Measurements from ENCODE around the gene KLF2. TPM values are rescaled to one million over a fixed set of nuclear protein-coding genes. Genes with fewer than 3 reads are reported as not detected.
"Not testable (repeated sequence)": the region's sequence is repeated elsewhere in the genome, so short reads cannot be mapped to it uniquely, and the experiment has no call there.

Gene KLF2
- total RNA-seq, 1 donor from 2014 or later = 8.5 TPM

DNA sequence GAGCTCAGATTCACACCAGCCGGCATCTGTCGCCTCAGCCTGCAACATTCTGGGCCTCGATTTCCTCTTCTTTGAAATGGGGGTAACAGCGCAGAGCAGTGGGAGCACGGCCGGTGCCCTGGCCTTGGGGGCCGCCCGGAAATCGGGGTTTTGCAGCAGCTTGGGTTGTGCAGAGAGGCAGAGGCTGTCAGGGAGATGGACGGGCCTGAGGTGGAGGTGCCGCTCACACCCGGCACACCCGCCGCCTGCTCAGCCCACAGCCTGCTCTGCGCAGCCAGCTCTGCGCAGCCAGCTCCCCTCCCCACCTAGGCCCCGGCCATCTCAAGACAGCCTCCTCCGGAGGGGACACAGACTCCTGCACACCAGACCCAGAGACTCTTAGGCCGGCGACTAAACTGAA, 10.6 kb downstream of the KLF2 start:
- DNase-seq (ENCODE audit: low spot score) = no peak
- ATAC-seq = no peak

GRCh38 chr19:16336571-16336970, 11.9 kb downstream of the KLF2 start:
- ATAC-seq (no peak), DNase-seq (ENCODE audit: low spot score) (no peak)

GRCh38 chr19:16337809-16338469, 13.3 kb downstream of the KLF2 start:
- DNase-seq (ENCODE audit: low spot score) = no peak
- ATAC-seq = no peak

- ATAC-seq (peak; percentile 35), DNase-seq (ENCODE audit: low spot score) (no peak)
These were observed 14.1 kb downstream of the KLF2 start for GRCh38 chr19:16338470-16339360.

DNA sequence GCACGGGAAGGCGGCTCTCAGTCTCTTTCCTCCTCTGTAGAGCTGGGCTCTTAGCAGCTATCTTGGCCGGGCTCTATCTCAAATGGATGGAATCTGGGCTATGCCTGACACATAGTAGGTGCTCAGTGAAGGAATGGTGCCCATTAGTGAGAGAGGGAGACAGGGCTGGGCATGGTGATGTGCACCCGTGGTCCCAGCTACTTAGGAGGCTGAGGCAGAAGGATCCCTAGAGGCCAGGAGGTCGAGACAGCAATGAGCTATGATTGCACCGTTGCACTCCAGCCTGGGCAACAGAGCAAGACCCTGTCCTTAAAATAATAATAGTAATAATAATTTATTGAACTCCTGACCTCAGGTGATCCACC, 14.7 kb downstream of the KLF2 start:
- DNase-seq (ENCODE audit: low spot score) (no peak), ATAC-seq (no peak)

GRCh38 chr19:16340092-16340491, 15.5 kb downstream of the KLF2 start:
- DNase-seq (ENCODE audit: low spot score) = no peak
- ATAC-seq = no peak

GRCh38 chr19:16340654-16341053, 16.0 kb downstream of the KLF2 start:
- no peak for ATAC-seq
- no peak for DNase-seq (ENCODE audit: low spot score)

DNA sequence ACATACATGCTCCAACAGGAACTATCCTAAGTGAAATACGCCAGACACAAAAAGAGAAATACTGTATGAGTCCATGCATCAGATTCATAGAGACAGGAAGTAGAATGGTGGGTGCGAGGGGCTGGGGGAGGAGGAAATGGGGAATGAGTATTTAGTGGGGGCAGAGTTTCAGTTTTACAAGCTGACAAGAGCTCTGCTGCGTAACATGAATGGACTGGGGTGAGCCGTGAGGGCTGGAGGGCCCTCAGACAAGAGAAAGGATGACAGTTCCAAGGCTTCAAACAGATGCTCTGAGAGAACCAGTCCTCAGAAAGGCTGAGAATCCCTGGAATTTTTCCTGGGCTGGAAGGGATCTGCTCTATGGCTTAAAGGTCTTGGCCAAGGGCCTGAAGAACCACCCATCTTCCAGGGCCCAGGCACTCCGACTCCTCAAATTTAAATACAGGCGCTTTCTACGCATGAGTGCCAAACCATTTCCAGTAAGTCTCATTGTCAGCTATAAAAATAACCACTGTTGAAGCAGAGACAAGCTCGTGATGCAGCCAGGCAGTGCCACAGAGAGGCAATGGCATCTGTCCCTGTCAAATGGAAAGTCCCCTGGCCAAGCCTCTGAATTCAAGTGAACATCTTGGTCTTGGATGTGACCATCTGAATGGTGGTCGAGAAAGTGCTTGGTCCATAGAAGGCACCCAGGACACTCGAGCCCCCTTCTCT, 17.5 kb downstream of the KLF2 start:
- no peak for DNase-seq (ENCODE audit: low spot score)

DNA sequence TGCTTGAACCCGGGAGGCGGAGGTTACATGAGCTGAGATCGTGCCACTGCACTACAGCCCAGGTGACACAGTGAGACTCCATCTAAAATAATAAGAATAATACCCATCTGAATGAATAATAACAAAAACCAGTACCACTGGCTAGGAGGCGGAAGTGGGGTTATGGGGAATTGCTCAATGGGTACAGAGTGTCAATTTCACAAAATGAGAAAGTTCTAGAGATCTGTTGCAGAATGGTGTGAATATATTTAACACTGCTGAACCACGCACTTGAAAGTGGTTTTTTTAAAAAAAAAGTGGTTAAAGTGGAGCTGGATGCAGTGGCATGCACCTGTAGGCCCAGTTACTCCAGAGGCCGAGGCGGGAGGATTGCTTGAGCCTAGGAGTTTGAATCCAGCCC, 18.5 kb downstream of the KLF2 start:
- ATAC-seq = no peak
- no peak for DNase-seq (ENCODE audit: low spot score)

More for the DNA sequence above, 17.5 kb downstream of the KLF2 start:
- ATAC-seq = no peak

DNA sequence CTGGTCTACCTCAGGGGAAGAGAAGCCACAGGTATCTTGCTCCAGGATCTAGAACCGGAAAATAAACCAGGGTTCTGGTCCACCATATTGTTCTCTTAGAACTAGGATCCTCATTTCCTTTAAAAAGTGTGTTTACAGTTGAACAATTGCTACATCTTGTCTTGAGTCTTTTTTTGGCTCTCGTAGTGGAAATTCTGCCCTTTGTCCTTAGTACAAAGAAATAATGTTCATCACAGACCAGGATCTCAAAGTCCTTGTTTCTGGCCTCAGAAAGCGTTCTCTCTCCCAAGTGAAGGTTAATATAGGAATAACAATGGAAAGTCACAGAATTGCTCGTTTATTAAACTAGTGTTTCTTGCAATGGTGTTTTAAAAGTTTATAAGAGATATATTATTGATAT, 20.8 kb downstream of the KLF2 start:
- DNase-seq (ENCODE audit: low spot score) (no peak), ATAC-seq (peak; percentile 80)

- ATAC-seq; DNase-seq (ENCODE audit: low spot score): not testable (repeated sequence)
These were observed 22.5 kb downstream of the KLF2 start for GRCh38 chr19:16347099-16347498.

GRCh38 chr19:16347706-16348105, 23.1 kb downstream of the KLF2 start:
- ATAC-seq = no peak
- no peak for DNase-seq (ENCODE audit: low spot score)

GRCh38 chr19:16349551-16350152, 25.0 kb downstream of the KLF2 start:
- ATAC-seq (no peak), DNase-seq (ENCODE audit: low spot score) (no peak)

DNA sequence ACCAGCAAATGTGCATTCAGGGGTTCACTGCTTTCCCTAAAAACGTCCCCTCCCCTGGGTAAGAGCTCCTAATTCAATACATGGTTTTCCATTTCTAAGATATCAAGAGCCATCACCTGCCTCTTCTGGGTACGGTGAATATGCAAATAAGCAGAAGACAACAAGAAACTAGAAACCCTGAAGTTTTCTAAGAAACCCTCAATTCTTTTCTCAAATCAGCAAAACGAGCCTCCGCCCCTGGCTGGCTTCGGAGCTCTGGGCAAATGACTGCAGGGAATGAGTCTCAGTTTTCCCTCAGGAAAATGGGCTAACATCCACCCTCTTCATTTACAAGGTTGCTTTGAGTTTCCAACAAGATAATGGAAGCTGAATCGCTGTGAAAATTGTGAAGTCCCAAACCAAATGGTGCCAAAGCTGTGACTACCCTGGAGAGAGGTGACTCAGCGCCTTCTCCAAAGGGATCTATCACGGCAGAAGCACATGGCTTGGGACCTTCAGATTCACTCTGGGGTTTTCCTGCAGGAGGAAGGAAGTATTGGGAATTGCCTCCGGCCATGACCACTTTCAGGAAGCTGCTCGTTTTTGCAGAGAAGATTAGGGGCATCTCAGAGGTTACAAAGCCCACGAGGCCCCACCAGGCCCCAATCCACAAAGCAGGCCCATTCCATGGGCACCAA, 26.6 kb downstream of the KLF2 start:
- ATAC-seq (peak; percentile 52), DNase-seq (ENCODE audit: low spot score) (no peak)

- ATAC-seq = peak; percentile 50
- no peak for DNase-seq (ENCODE audit: low spot score)
These were observed 30.8 kb downstream of the KLF2 start for GRCh38 chr19:16355293-16356043.

DNA sequence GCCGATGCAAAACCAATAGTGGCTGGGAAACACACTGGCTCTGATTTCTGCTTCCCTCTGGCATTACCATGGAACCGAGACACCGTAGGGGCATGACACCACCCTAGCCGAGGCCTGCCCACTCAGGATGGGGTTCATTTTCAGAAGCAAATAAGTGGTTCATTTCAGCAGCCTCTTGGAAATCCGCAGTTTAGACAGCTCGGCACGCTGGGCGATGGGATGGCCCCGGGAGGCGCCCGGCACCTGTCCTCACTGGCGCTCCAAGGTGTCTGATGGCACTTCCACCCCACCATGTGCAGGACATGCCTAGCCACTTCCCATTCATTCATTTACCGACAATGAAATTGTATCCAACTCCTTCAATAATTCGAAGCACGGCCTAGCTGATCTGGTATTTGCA, 33.8 kb downstream of the KLF2 start:
- ATAC-seq (no peak), DNase-seq (ENCODE audit: low spot score) (no peak)

DNA sequence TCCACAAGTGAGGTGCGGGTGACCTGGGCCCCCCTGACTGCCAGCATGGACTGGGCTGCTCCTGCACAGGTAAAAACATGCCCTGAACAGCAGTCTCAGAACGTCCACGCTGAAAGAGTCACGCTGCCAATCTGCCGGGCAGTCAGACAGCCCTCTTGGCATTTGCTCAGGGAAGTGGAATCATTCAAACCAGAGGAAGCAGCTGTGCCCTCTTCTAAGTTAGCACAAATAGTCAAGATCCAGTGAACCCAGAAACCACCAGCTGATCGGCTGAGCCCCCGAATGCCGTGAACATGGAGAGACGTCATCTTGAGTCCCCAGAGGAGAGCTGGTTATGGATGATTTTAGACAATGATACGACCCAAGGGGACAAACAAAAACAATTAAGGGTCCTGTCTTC, 34.4 kb downstream of the KLF2 start:
- ATAC-seq (no peak), DNase-seq (ENCODE audit: low spot score) (no peak)

- no peak for DNase-seq (ENCODE audit: low spot score)
- ATAC-seq = no peak
These were observed 35.3 kb downstream of the KLF2 start for GRCh38 chr19:16359964-16360363.

- DNase-seq (ENCODE audit: low spot score) = no peak
- no peak for ATAC-seq
These were observed 36.1 kb downstream of the KLF2 start for GRCh38 chr19:16360738-16361137.

DNA sequence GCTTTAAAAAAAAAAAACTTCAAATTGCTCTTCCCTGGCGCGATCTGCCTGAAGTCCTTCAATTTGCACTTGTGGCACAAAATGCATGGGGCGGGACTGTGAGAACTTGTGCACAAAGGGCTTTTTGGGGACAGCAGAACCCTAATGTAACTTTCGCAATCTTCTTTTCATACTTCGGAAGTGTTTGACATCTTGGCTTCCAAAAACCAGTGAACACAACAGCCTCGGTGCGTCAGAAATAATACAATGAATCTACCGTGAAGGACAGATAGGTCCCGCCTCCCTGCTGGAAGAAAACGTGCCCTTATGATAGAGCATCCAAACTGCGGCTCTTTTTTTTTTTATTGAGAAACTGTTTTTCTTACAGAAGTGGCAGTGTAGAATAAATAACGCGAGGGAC, 36.6 kb downstream of the KLF2 start:
- ATAC-seq (no peak), DNase-seq (ENCODE audit: low spot score) (no peak)

Measured in left lobe of liver (tissue), 2 donors.